HepG2 (cell line): Measurements from ENCODE around the gene PEPD. TPM values are rescaled to one million over a fixed set of nuclear protein-coding genes. Genes with fewer than 3 reads are reported as not detected.

Experiments used
- ATAC-seq: fragments of 200-7000 bp; cut with Tn5 transposase; 3 replicates; pipeline ENCODE4 v1.9.1; 2020; ENCODE audit warnings: mild to moderate bottlenecking, moderate library complexity
- BruUV-seq: library from RNA; stranded (reverse); fragments of 400-500 nt; replicated peaks from 2 replicates; lab custom pipeline; 2021; lab: Mats Ljungman, UMichigan
- CTCF ChIA-PET: fragments of 300-600 bp; formaldehyde crosslinking; extraction: SDS; loops from one replicate; lab custom pipeline; 2021; ENCODE audit warnings: low total read pairs, inconsistent platforms, low intra/inter-chr PET ratio; lab: Yijun Ruan, JAX
- POLR2A ChIA-PET: fragments of 350-600 bp; sonication (Branson Sonifier 250); formaldehyde crosslinking; loops from one replicate; lab custom pipeline; 2020; ENCODE audit warnings: antibody characterized with exemption, inconsistent platforms; lab: Yijun Ruan, JAX
- DNase-seq: peaks from one replicate; pipeline ENCODE4 v3.0.0-alpha.2; 2015; ENCODE audit warnings: low spot score
- FAIRE-seq: peaks from 3 replicates; lab custom pipeline; 2011; peaks lifted over from hg19 to GRCh38; lab: Jason Lieb, UNC
- H2AFZ ChIP-seq: one replicate; pipeline ENCODE4 v1.6.1; 2011; ENCODE audit warnings: low read length, inconsistent platforms
- H3K27ac ChIP-seq: fragments of 300-600 bp; 3 replicates; pipeline ENCODE4 v1.8.0; 2011; ENCODE audit warnings: mixed run types, mild to moderate bottlenecking, mixed read lengths, low read length, inconsistent platforms; ENCODE audit not compliant: insufficient read depth; ENCODE audit errors: extremely low read length
- H3K27me3 ChIP-seq, 2 experiments: fragments of 200-600 bp in 1 of 2; 2 replicates in 1 of 2; 3 replicates in 1 of 2; pipeline versions ENCODE4 v1.6.0 to v1.8.0; 2011; ENCODE audit warnings: low read length in 2 of 2, mild to moderate bottlenecking in 2 of 2, moderate library complexity in 2 of 2, inconsistent platforms in 1 of 2; ENCODE audit not compliant: insufficient read depth in 2 of 2, control insufficient read depth in 1 of 2
- H3K36me3 ChIP-seq, 2 experiments: fragments of 200-600 bp in 1 of 2; replicated peaks in 1 of 2; 2 replicates in 1 of 2; 3 replicates in 1 of 2; pipeline versions ENCODE4 v1.5.1 to v1.8.0; 2011; ENCODE audit warnings: low read length in 2 of 2, inconsistent platforms in 1 of 2; ENCODE audit not compliant: insufficient read depth in 2 of 2, control insufficient read depth in 1 of 2
- H3K4me1 ChIP-seq: 2 replicates; pipeline ENCODE4 v1.5.1; 2012; ENCODE audit warnings: low read length, inconsistent platforms; ENCODE audit not compliant: insufficient read depth
- H3K4me2 ChIP-seq: 2 replicates; pipeline ENCODE4 v1.6.0; 2011; ENCODE audit warnings: low read depth, low read length, inconsistent platforms
- H3K4me3 ChIP-seq, 3 experiments: fragments of 200-600 bp in 1 of 3; sonication (generic), shearing (Covaris generic) in 1 of 3; replicated peaks in 1 of 3; 2 replicates each; pipeline ENCODE4 v1.5.1; 2011 to 2016; ENCODE audit warnings: low read length in 3 of 3, inconsistent platforms in 2 of 3, low read depth in 2 of 3, mild to moderate bottlenecking in 2 of 3, control low read depth in 1 of 3, mixed read lengths in 1 of 3; ENCODE audit not compliant: insufficient read depth in 1 of 3
- H3K79me2 ChIP-seq: one replicate; pipeline ENCODE4 v1.6.1; 2011; ENCODE audit warnings: low read length, inconsistent platforms; ENCODE audit not compliant: insufficient read depth
- H3K9ac ChIP-seq: 2 replicates; pipeline ENCODE4 v1.6.0; 2011; ENCODE audit warnings: mild to moderate bottlenecking, low read depth, low read length, inconsistent platforms; ENCODE audit not compliant: insufficient read depth
- H3K9me3 ChIP-seq: 2 replicates; pipeline ENCODE4 v1.5.1; 2012; ENCODE audit warnings: mild to moderate bottlenecking, low read length
- H4K20me1 ChIP-seq: 2 replicates; pipeline ENCODE4 v1.6.0; 2011; ENCODE audit warnings: inconsistent platforms, mild to moderate bottlenecking, low read length, moderate library complexity; ENCODE audit not compliant: insufficient read depth
- AFF4 ChIP-seq: sonication (generic); formaldehyde crosslinking; IDR thresholded peaks from 2 replicates; pipeline ENCODE4 v1.4.0; 2020; ENCODE audit warnings: missing genetic modification reagents
- DMAP1 ChIP-seq: IDR thresholded peaks from 2 replicates; pipeline ENCODE4 v1.6.1; 2016
- FOXO1 ChIP-seq: sonication (generic); formaldehyde crosslinking; IDR thresholded peaks from 2 replicates; pipeline ENCODE4 v1.4.0; 2020; ENCODE audit warnings: missing genetic modification reagents
- MAFK ChIP-seq, 2 experiments: IDR thresholded peaks in 1 of 2; conservative IDR thresholded peaks in 1 of 2; 2 replicates each; pipeline ENCODE4 v1.6.1; 2011; ENCODE audit warnings: improper control_type of control experiment in 2 of 2, low read length in 2 of 2
- MNT ChIP-seq: fragments of 450-650 bp; IDR thresholded peaks from 2 replicates; pipeline ENCODE4 v1.6.1; 2016
- PHF8 ChIP-seq: sonication (generic); formaldehyde crosslinking; IDR thresholded peaks from 2 replicates; pipeline ENCODE4 v1.5.0; 2020; ENCODE audit warnings: missing genetic modification reagents
- POLR2G ChIP-seq: fragments of 200-400 bp; formaldehyde crosslinking; IDR thresholded peaks from 2 replicates; pipeline ENCODE4 v1.6.1; 2018; ENCODE audit warnings: mild to moderate bottlenecking, low read depth, low read length, moderate library complexity
- PRDM4 ChIP-seq: sonication (generic); formaldehyde crosslinking; IDR thresholded peaks from 2 replicates; pipeline ENCODE4 v1.9.0; 2021; ENCODE audit warnings: missing genetic modification reagents, borderline replicate concordance
- RAD21 ChIP-seq: fragments of 450-650 bp; formaldehyde crosslinking; IDR thresholded peaks from 2 replicates; pipeline ENCODE4 v1.5.0; 2020; ENCODE audit warnings: mild to moderate bottlenecking
- U2AF2 ChIP-seq: fragments of 200-400 bp; formaldehyde crosslinking; IDR thresholded peaks from 2 replicates; pipeline ENCODE4 v1.6.1; 2017; ENCODE audit warnings: low read depth, mild to moderate bottlenecking, low read length
- ZBTB7B ChIP-seq: sonication (generic); formaldehyde crosslinking; IDR thresholded peaks from 2 replicates; pipeline ENCODE4 v1.4.0; 2020; ENCODE audit warnings: missing genetic modification reagents
- ZNF101 ChIP-seq: sonication (generic); formaldehyde crosslinking; IDR thresholded peaks from 2 replicates; pipeline ENCODE4 v1.4.0; 2020; ENCODE audit warnings: mild to moderate bottlenecking, low read depth, missing genetic modification reagents, borderline replicate concordance
- ZNF652 ChIP-seq: IDR thresholded peaks from 2 replicates; pipeline ENCODE4 v1.6.1; 2016; ENCODE audit warnings: low read depth, borderline replicate concordance
- WGBS: methylation state at CpG from one replicate; pipeline ENCODE4 v1.1.6; 2017; ENCODE audit warnings: low lambda C conversion rate; 5-methylcytosine and 5-hydroxymethylcytosine counted together
- in situ Hi-C: cut with HindIII; loops from 2 replicates; pipeline ENCODE4 v1.10.0; 2017; ENCODE audit warnings: low pct_unique_long_range_greater_than_20kb; ENCODE audit not compliant: extremely low pct_ligation_motif_present
- intact Hi-C: fragments of 100-400 bp; cut with micrococcal nuclease; formaldehyde crosslinking; loops from one replicate; pipeline ENCODE4 v1.10.0; 2022; ENCODE audit not compliant: unreplicated experiment
- polyA plus RNA-seq, 8 experiments: library from polyadenylated mRNA; depleted of rRNA in 3 of 8; stranded (reverse) in 7 of 8; unstranded in 1 of 8; fragments of >200 nt; fragmentation: Illumina TruSeq in 4 of 8; extraction: Trizol in 4 of 8; gene quantifications; 2 replicates each; pipeline versions ENCODE4 v1.2.1 to v1.2.3, GENCODE V29; 2011 to 2016; ENCODE audit warnings: low read depth in 4 of 8, missing spikeins in 1 of 8, mixed read lengths in 1 of 8; ENCODE audit not compliant: insufficient read depth in 1 of 8
- total RNA-seq, 5 experiments: library from RNA; depleted of rRNA; stranded (reverse); fragments of >200 nt; fragmentation: Illumina TruSeq; extraction: Trizol; gene quantifications; 2 replicates each; pipeline ENCODE4 v1.2.3, GENCODE V29; 2016; ENCODE audit warnings: low read depth in 1 of 5
- TF ChIP-seq, protein P1 (sequence below): sonication (generic); formaldehyde crosslinking; IDR thresholded peaks from 2 replicates; pipeline ENCODE4 v1.5.1; 2020; ENCODE audit warnings: missing genetic modification reagents, mild to moderate bottlenecking, borderline replicate concordance

Gene PEPD
- total and polyA plus RNA-seq, 2 of the 13 experiments (the other 11 are each of a cell fraction or from before 2014, with no cell fraction given): 60.7 to 75.1 TPM

- Histone ChIP-seq H3K9ac (no peak overlapping the region), H3K79me2 (no peaks in the 10 kb centered on the region), H3K4me3 (no peak overlapping the region), H3K4me2 (no peak overlapping the region), H3K27me3 (no peaks in the 10 kb centered on the region), H3K9me3 (no peaks in the 10 kb centered on the region), H3K27ac (no peak overlapping the region), H3K4me1 (peaks cover 2% of the 10 kb centered on the region; the same call in 1 of the 2 replicates), H4K20me1 (no peaks in the 10 kb centered on the region), H3K36me3 (0 out of 5 replicates have a peak, but pooled peaks cover 0 to 3% of the 10 kb centered on the region in 2 experiments), H2AFZ (no peak overlapping the region)
- 96% methylated on average over 18 of the region's 22 CpGs for WGBS
- ATAC-seq: no peak
- no peak for FAIRE-seq
- ChIA-PET CTCF (no interaction called here), POLR2A (no interaction called here)
- in situ Hi-C loops: no loop called here
- no peak for DNase-seq
- intact Hi-C loops: no loop called here
- no TSS peak for BruUV-seq
- TF ChIP-seq FOXO1 (CRISPR knock-in tag) (no peak), MNT (no peak), PRDM4 (no peak), RAD21 (CRISPR knock-in tag) (no peak), DMAP1 (no peak), MAFK (conservative IDR thresholded peaks at IDR 0.05 in 1 of 2, IDR thresholded peaks at IDR 0.05 in 1 of 2; ENCODE audit: low read length in 2 of 2) (no peak), PHF8 (CRISPR knock-in tag) (no peak), POLR2G (no peak), ZNF652 (no peak), AFF4 (CRISPR knock-in tag) (no peak), ZBTB7B (CRISPR knock-in tag) (no peak), ZNF101 (CRISPR knock-in tag) (no peak), U2AF2 (no peak)
- TF ChIP-seq, protein P1, sequence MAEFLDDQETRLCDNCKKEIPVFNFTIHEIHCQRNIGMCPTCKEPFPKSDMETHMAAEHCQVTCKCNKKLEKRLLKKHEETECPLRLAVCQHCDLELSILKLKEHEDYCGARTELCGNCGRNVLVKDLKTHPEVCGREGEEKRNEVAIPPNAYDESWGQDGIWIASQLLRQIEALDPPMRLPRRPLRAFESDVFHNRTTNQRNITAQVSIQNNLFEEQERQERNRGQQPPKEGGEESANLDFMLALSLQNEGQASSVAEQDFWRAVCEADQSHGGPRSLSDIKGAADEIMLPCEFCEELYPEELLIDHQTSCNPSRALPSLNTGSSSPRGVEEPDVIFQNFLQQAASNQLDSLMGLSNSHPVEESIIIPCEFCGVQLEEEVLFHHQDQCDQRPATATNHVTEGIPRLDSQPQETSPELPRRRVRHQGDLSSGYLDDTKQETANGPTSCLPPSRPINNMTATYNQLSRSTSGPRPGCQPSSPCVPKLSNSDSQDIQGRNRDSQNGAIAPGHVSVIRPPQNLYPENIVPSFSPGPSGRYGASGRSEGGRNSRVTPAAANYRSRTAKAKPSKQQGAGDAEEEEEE (CRISPR knock-in tag): no peak
Observed at GRCh38 chr19:33436360-33437345, 84.9 kb downstream of the PEPD start.
